SH-SY5Y (cell line): ENCODE data around the gene FGF1.

Source experiments
- GATA2 ChIP-seq: IDR thresholded peaks from 2 replicates; pipeline ENCODE4 v1.6.1; 2011; ENCODE audit warnings: mild to moderate bottlenecking, low read depth, low read length
- GATA3 ChIP-seq: IDR thresholded peaks from 2 replicates; pipeline ENCODE4 v1.6.1; 2011; ENCODE audit warnings: low read depth, mild to moderate bottlenecking, low read length, moderate library complexity

DNA sequence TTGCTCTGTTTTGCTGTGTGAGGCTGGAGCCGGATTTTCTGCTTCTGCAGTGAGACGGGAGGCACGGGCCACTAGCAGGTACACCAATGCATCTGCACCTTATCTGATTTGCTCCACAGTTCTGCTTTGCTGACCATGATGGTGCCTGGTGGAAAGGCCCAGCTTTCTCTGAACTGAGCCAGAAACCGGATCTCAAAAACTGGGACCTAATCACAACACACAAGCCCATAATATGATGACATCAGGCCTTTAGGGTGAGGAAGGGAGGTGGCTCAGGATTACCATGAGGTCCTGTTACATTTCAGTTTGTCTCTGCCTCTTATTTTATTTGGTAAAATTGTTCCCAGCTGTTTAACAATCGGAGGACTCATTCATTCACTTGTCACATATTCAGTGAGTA is 49.8 kb downstream of the FGF1 start:
- TF ChIP-seq GATA2 (peak; percentile 98), GATA3 (peak; percentile 91)
